Liver (tissue), 3 donors: ENCODE data around the gene ZNF687.

Experiments used
- CTCF ChIP-seq: fragments of 150-350 bp; IDR thresholded peaks from 2 replicates; pipeline ENCODE4 v1.5.1; 2017; ENCODE audit warnings: improper control_type of control experiment, low read depth, low read length; ENCODE audit not compliant: missing input control
- EGR1 ChIP-seq, 2 donors: IDR thresholded peaks; 2 replicates each; pipeline ENCODE4 v1.6.1; 2016 to 2018; ENCODE audit warnings: antibody characterized with exemption in 2 of 2, low read depth in 2 of 2
- FOXA1 ChIP-seq: IDR thresholded peaks from 2 replicates; pipeline ENCODE4 v1.6.1; 2016; ENCODE audit warnings: antibody characterized with exemption
- JUND ChIP-seq, 2 donors: IDR thresholded peaks; 2 replicates each; pipeline ENCODE4 v1.6.1; 2016; ENCODE audit warnings: antibody characterized with exemption in 2 of 2
- MAX ChIP-seq: IDR thresholded peaks from 2 replicates; pipeline ENCODE4 v1.6.1; 2016; ENCODE audit warnings: antibody characterized with exemption
- RXRA ChIP-seq, 2 donors: IDR thresholded peaks; 2 replicates each; pipeline ENCODE4 v1.6.1; 2017 to 2018; ENCODE audit warnings: antibody characterized with exemption in 2 of 2, mild to moderate bottlenecking in 1 of 2
- TAF1 ChIP-seq: conservative IDR thresholded peaks from 2 replicates; pipeline ENCODE4 v1.6.1; 2016; ENCODE audit warnings: antibody characterized with exemption, mild to moderate bottlenecking
- YY1 ChIP-seq: IDR thresholded peaks from 2 replicates; pipeline ENCODE4 v1.6.1; 2016; ENCODE audit warnings: antibody characterized with exemption, mild to moderate bottlenecking
- donor health status: healthy.
- donor health status: healthy.

DNA sequence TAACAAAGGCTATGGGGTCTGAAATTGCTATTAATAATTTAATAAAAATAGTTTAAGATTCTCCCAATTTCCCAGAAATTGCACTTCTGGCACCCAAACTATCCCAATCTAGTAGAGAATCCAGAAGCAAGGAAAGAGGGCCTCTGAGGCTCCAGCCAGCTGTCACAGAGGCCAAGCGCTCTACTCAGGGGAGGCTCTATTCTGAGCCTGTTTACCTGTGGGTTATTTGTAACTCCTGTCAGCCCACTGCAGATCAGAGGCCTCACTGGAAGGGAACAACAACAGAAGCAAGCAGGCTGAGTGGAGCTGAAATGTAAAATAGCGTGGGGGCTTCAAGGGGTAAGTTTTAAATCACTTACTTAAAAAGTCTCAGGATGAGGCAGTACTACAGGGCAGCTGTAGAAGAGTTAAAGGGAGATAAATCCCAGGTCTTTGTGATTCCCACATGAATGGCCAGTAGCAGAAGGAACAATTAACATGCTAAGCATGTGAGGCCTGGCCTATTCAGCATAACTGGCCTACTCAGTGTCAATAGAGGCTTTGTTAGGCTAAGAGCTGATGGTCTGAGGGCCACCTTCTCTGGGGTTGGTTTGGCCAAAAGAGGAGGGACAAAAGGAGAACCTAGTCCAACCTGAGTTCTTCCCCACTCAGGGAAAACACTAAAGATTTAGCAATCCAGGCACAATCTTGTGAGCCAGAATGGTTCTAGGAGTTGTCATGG lies 12.8 kb downstream of the ZNF687 start:
- TF ChIP-seq CTCF (no peak), EGR1 (IDR thresholded peaks at IDR 0.05; ENCODE audit: low read depth in 2 of 2) (no peak), TAF1 (no peak), FOXA1 (no peak), RXRA (IDR thresholded peaks at IDR 0.05) (no peak), JUND (IDR thresholded peaks at IDR 0.05) (no peak), YY1 (no peak), MAX (no peak)
